HEK293 (cell line): ENCODE results near the gene KRTAP4-9.

Source experiments
- CTCF ChIP-seq: fragments of 450-650 bp; formaldehyde crosslinking; IDR thresholded peaks from 2 replicates; pipeline ENCODE4 v1.5.1; 2016; ENCODE audit warnings: missing biosample characterization, missing genetic modification characterization
- SP7 ChIP-seq: fragments of 450-650 bp; formaldehyde crosslinking; IDR thresholded peaks from 2 replicates; pipeline ENCODE4 v1.5.1; 2016; ENCODE audit warnings: missing biosample characterization, missing genetic modification characterization
- TRIM28 ChIP-seq: IDR thresholded peaks from 2 replicates; pipeline ENCODE4 v1.6.1; 2011; ENCODE audit warnings: low read length, control low read depth, borderline replicate concordance
- ZNF184 ChIP-seq: fragments of 450-650 bp; IDR thresholded peaks from 2 replicates; pipeline ENCODE4 v1.5.1; 2018; ENCODE audit warnings: missing biosample characterization, mild to moderate bottlenecking, missing genetic modification characterization
- ZNF639 ChIP-seq: fragments of 450-650 bp; formaldehyde crosslinking; IDR thresholded peaks from 2 replicates; pipeline ENCODE4 v1.5.1; 2016; ENCODE audit warnings: missing biosample characterization, missing genetic modification characterization

- TF ChIP-seq TRIM28 = no peak
- no peak for TF ChIP-seq CTCF
- TF ChIP-seq ZNF639 (tag by site-specific recombination) = no peak
- TF ChIP-seq SP7 (tag by site-specific recombination) = no peak
- TF ChIP-seq ZNF184 = no peak
Measured at GRCh38 chr17:41111151-41111885, 6.1 kb downstream of the KRTAP4-9 start.
